HepG2 (cell line): ENCODE data around the gene SEPHS1. TPM values are rescaled to one million over a fixed set of nuclear protein-coding genes. Genes with fewer than 3 reads are reported as not detected.
A peak's percentile ranks its signal among the peaks of the same experiment; 100 is the strongest.

Source experiments
- ATAC-seq: fragments of 200-7000 bp; cut with Tn5 transposase; 3 replicates; pipeline ENCODE4 v1.9.1; 2020; ENCODE audit warnings: mild to moderate bottlenecking, moderate library complexity
- BruUV-seq: library from RNA; stranded (reverse); fragments of 400-500 nt; replicated peaks from 2 replicates; lab custom pipeline; 2021; lab: Mats Ljungman, UMichigan
- CTCF ChIA-PET: fragments of 300-600 bp; formaldehyde crosslinking; extraction: SDS; loops from one replicate; lab custom pipeline; 2021; ENCODE audit warnings: low total read pairs, inconsistent platforms, low intra/inter-chr PET ratio; lab: Yijun Ruan, JAX
- POLR2A ChIA-PET: fragments of 350-600 bp; sonication (Branson Sonifier 250); formaldehyde crosslinking; loops from one replicate; lab custom pipeline; 2020; ENCODE audit warnings: antibody characterized with exemption, inconsistent platforms; lab: Yijun Ruan, JAX
- DNase-seq: peaks from one replicate; pipeline ENCODE4 v3.0.0-alpha.2; 2015; ENCODE audit warnings: low spot score
- FAIRE-seq: peaks from 3 replicates; lab custom pipeline; 2011; peaks lifted over from hg19 to GRCh38; lab: Jason Lieb, UNC
- H2AFZ ChIP-seq: one replicate; pipeline ENCODE4 v1.6.1; 2011; ENCODE audit warnings: low read length, inconsistent platforms
- H3K27ac ChIP-seq: fragments of 300-600 bp; 3 replicates; pipeline ENCODE4 v1.8.0; 2011; ENCODE audit warnings: mixed run types, mild to moderate bottlenecking, mixed read lengths, low read length, inconsistent platforms; ENCODE audit not compliant: insufficient read depth; ENCODE audit errors: extremely low read length
- H3K27me3 ChIP-seq, 2 experiments: fragments of 200-600 bp in 1 of 2; 2 replicates in 1 of 2; 3 replicates in 1 of 2; pipeline versions ENCODE4 v1.6.0 to v1.8.0; 2011; ENCODE audit warnings: low read length in 2 of 2, mild to moderate bottlenecking in 2 of 2, moderate library complexity in 2 of 2, inconsistent platforms in 1 of 2; ENCODE audit not compliant: insufficient read depth in 2 of 2, control insufficient read depth in 1 of 2
- H3K36me3 ChIP-seq, 2 experiments: fragments of 200-600 bp in 1 of 2; replicated peaks in 1 of 2; 2 replicates in 1 of 2; 3 replicates in 1 of 2; pipeline versions ENCODE4 v1.5.1 to v1.8.0; 2011; ENCODE audit warnings: low read length in 2 of 2, inconsistent platforms in 1 of 2; ENCODE audit not compliant: insufficient read depth in 2 of 2, control insufficient read depth in 1 of 2
- H3K4me1 ChIP-seq: 2 replicates; pipeline ENCODE4 v1.5.1; 2012; ENCODE audit warnings: low read length, inconsistent platforms; ENCODE audit not compliant: insufficient read depth
- H3K4me2 ChIP-seq: 2 replicates; pipeline ENCODE4 v1.6.0; 2011; ENCODE audit warnings: low read depth, low read length, inconsistent platforms
- H3K4me3 ChIP-seq, 3 experiments: fragments of 200-600 bp in 1 of 3; sonication (generic), shearing (Covaris generic) in 1 of 3; replicated peaks in 1 of 3; 2 replicates each; pipeline ENCODE4 v1.5.1; 2011 to 2016; ENCODE audit warnings: low read length in 3 of 3, inconsistent platforms in 2 of 3, low read depth in 2 of 3, mild to moderate bottlenecking in 2 of 3, control low read depth in 1 of 3, mixed read lengths in 1 of 3; ENCODE audit not compliant: insufficient read depth in 1 of 3
- H3K79me2 ChIP-seq: one replicate; pipeline ENCODE4 v1.6.1; 2011; ENCODE audit warnings: low read length, inconsistent platforms; ENCODE audit not compliant: insufficient read depth
- H3K9ac ChIP-seq: 2 replicates; pipeline ENCODE4 v1.6.0; 2011; ENCODE audit warnings: mild to moderate bottlenecking, low read depth, low read length, inconsistent platforms; ENCODE audit not compliant: insufficient read depth
- H3K9me3 ChIP-seq: 2 replicates; pipeline ENCODE4 v1.5.1; 2012; ENCODE audit warnings: mild to moderate bottlenecking, low read length
- H4K20me1 ChIP-seq: 2 replicates; pipeline ENCODE4 v1.6.0; 2011; ENCODE audit warnings: inconsistent platforms, mild to moderate bottlenecking, low read length, moderate library complexity; ENCODE audit not compliant: insufficient read depth
- EED ChIP-seq: sonication (generic); formaldehyde crosslinking; IDR thresholded peaks from 2 replicates; pipeline ENCODE4 v1.5.0; 2020; ENCODE audit warnings: mild to moderate bottlenecking, missing genetic modification reagents
- MAFK ChIP-seq, 2 experiments: IDR thresholded peaks in 1 of 2; conservative IDR thresholded peaks in 1 of 2; 2 replicates each; pipeline ENCODE4 v1.6.1; 2011; ENCODE audit warnings: improper control_type of control experiment in 2 of 2, low read length in 2 of 2
- ZFX ChIP-seq: sonication (generic); formaldehyde crosslinking; IDR thresholded peaks from 2 replicates; pipeline ENCODE4 v1.4.0; 2020; ENCODE audit warnings: mild to moderate bottlenecking, low read depth, missing genetic modification reagents, moderate library complexity
- ZMYM2 ChIP-seq: sonication (generic); formaldehyde crosslinking; IDR thresholded peaks from 2 replicates; pipeline ENCODE4 v1.8.0; 2022; ENCODE audit warnings: mild to moderate bottlenecking, missing genetic modification reagents
- ZNF839 ChIP-seq: sonication (generic); formaldehyde crosslinking; IDR thresholded peaks from 2 replicates; pipeline ENCODE4 v1.4.0; 2020; ENCODE audit warnings: missing genetic modification reagents, mild to moderate bottlenecking, borderline replicate concordance
- WGBS: methylation state at CpG from one replicate; pipeline ENCODE4 v1.1.6; 2017; ENCODE audit warnings: low lambda C conversion rate; 5-methylcytosine and 5-hydroxymethylcytosine counted together
- in situ Hi-C: cut with HindIII; loops from 2 replicates; pipeline ENCODE4 v1.10.0; 2017; ENCODE audit warnings: low pct_unique_long_range_greater_than_20kb; ENCODE audit not compliant: extremely low pct_ligation_motif_present
- intact Hi-C: fragments of 100-400 bp; cut with micrococcal nuclease; formaldehyde crosslinking; loops from one replicate; pipeline ENCODE4 v1.10.0; 2022; ENCODE audit not compliant: unreplicated experiment
- polyA plus RNA-seq, 8 experiments: library from polyadenylated mRNA; depleted of rRNA in 3 of 8; stranded (reverse) in 7 of 8; unstranded in 1 of 8; fragments of >200 nt; fragmentation: Illumina TruSeq in 4 of 8; extraction: Trizol in 4 of 8; gene quantifications; 2 replicates each; pipeline versions ENCODE4 v1.2.1 to v1.2.3, GENCODE V29; 2011 to 2016; ENCODE audit warnings: low read depth in 4 of 8, missing spikeins in 1 of 8, mixed read lengths in 1 of 8; ENCODE audit not compliant: insufficient read depth in 1 of 8
- total RNA-seq, 5 experiments: library from RNA; depleted of rRNA; stranded (reverse); fragments of >200 nt; fragmentation: Illumina TruSeq; extraction: Trizol; gene quantifications; 2 replicates each; pipeline ENCODE4 v1.2.3, GENCODE V29; 2016; ENCODE audit warnings: low read depth in 1 of 5
- TF ChIP-seq, protein P1 (sequence below): sonication (generic); formaldehyde crosslinking; IDR thresholded peaks from 2 replicates; pipeline ENCODE4 v1.9.0; 2022; ENCODE audit warnings: low read depth, missing genetic modification reagents
- TF ChIP-seq, protein P2 (sequence below): sonication (generic); formaldehyde crosslinking; IDR thresholded peaks from 2 replicates; pipeline ENCODE4 v1.4.0; 2020; ENCODE audit warnings: mild to moderate bottlenecking, missing genetic modification reagents
- TF ChIP-seq, protein P3 (sequence below): sonication (generic); formaldehyde crosslinking; IDR thresholded peaks from 2 replicates; pipeline ENCODE4 v1.4.0; 2020; ENCODE audit warnings: mild to moderate bottlenecking, missing genetic modification reagents
- TF ChIP-seq, protein P4 (sequence below): sonication (generic); formaldehyde crosslinking; IDR thresholded peaks from 2 replicates; pipeline ENCODE4 v1.4.0; 2020; ENCODE audit warnings: missing genetic modification reagents; ENCODE audit errors: not compliant biosample characterization

Gene SEPHS1
- total and polyA plus RNA-seq, 2 of the 13 experiments (the other 11 are each of a cell fraction or from before 2014, with no cell fraction given), result 57.8 to 61.5 TPM

DNA sequence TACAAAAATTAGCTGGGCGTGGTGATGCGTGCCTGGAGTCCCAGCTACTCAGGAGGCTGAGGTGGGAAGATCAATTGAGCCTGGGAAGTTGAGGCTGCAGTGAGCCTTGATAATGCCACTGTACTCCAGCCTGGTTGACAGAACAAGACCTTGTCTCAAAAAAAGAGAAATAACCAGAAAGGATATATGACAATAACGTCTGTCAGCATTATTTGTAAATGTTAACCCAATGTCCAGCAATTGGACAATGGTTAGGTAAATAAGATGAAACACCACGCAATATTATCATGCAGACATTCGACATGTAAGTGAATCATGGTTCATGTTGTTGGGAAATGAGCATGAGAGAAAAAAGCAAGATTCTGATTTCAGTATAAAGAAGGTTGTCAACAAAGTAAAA is 44.6 kb upstream of the SEPHS1 start:
- 50% methylated on average over 5 of the region's 5 CpGs for WGBS
- ATAC-seq (no peak), FAIRE-seq (no peak), DNase-seq (no peak)
- no peak overlapping the region for H2AFZ ChIP-seq
- no peak overlapping the region for H3K4me2 ChIP-seq
- ChIA-PET CTCF (no interaction called here), POLR2A (no interaction called here)
- TF ChIP-seq ZNF839 (CRISPR knock-in tag), result no peak
- TF ChIP-seq, protein P1, sequence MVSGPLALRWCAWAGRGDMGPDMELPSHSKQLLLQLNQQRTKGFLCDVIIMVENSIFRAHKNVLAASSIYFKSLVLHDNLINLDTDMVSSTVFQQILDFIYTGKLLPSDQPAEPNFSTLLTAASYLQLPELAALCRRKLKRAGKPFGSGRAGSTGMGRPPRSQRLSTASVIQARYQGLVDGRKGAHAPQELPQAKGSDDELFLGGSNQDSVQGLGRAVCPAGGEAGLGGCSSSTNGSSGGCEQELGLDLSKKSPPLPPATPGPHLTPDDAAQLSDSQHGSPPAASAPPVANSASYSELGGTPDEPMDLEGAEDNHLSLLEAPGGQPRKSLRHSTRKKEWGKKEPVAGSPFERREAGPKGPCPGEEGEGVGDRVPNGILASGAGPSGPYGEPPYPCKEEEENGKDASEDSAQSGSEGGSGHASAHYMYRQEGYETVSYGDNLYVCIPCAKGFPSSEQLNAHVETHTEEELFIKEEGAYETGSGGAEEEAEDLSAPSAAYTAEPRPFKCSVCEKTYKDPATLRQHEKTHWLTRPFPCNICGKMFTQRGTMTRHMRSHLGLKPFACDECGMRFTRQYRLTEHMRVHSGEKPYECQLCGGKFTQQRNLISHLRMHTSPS, result no peak
- TF ChIP-seq MAFK (conservative IDR thresholded peaks at IDR 0.05 in 1 of 2, IDR thresholded peaks at IDR 0.05 in 1 of 2; ENCODE audit: low read length in 2 of 2), result peak; percentile 42 to 44; a peak in 3 of 4 replicates
- TF ChIP-seq, protein P2, sequence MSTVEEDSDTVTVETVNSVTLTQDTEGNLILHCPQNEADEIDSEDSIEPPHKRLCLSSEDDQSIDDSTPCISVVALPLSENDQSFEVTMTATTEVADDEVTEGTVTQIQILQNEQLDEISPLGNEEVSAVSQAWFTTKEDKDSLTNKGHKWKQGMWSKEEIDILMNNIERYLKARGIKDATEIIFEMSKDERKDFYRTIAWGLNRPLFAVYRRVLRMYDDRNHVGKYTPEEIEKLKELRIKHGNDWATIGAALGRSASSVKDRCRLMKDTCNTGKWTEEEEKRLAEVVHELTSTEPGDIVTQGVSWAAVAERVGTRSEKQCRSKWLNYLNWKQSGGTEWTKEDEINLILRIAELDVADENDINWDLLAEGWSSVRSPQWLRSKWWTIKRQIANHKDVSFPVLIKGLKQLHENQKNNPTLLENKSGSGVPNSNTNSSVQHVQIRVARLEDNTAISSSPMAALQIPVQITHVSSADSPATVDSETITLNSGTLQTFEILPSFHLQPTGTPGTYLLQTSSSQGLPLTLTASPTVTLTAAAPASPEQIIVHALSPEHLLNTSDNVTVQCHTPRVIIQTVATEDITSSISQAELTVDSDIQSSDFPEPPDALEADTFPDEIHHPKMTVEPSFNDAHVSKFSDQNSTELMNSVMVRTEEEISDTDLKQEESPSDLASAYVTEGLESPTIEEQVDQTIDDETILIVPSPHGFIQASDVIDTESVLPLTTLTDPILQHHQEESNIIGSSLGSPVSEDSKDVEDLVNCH, result no peak
- no peak for TF ChIP-seq EED (CRISPR knock-in tag)
- TF ChIP-seq, protein P3, sequence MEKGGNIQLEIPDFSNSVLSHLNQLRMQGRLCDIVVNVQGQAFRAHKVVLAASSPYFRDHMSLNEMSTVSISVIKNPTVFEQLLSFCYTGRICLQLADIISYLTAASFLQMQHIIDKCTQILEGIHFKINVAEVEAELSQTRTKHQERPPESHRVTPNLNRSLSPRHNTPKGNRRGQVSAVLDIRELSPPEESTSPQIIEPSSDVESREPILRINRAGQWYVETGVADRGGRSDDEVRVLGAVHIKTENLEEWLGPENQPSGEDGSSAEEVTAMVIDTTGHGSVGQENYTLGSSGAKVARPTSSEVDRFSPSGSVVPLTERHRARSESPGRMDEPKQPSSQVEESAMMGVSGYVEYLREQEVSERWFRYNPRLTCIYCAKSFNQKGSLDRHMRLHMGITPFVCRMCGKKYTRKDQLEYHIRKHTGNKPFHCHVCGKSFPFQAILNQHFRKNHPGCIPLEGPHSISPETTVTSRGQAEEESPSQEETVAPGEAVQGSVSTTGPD (CRISPR knock-in tag), result no peak
- TF ChIP-seq, protein P4, sequence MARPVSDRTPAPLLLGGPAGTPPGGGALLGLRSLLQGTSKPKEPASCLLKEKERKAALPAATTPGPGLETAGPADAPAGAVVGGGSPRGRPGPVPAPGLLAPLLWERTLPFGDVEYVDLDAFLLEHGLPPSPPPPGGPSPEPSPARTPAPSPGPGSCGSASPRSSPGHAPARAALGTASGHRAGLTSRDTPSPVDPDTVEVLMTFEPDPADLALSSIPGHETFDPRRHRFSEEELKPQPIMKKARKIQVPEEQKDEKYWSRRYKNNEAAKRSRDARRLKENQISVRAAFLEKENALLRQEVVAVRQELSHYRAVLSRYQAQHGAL (CRISPR knock-in tag), result no peak
- TF ChIP-seq ZFX, result no peak
- no peak for TF ChIP-seq ZMYM2 (CRISPR knock-in tag)
- H3K27me3 ChIP-seq, result peaks cover 2 to 13% of the 10 kb centered on the region in 2 experiments; a peak in 3 of 5 replicates
- intact Hi-C loops (no loop called here), in situ Hi-C loops (no loop called here)
- no peaks in the 10 kb centered on the region for H3K9me3 ChIP-seq
- H3K4me3 ChIP-seq, result no peak overlapping the region
- H3K27ac ChIP-seq, result no peak overlapping the region
- BruUV-seq, result no TSS peak
- H3K36me3 ChIP-seq, result no peaks in the 10 kb centered on the region
- no peak overlapping the region for H3K9ac ChIP-seq
- H4K20me1 ChIP-seq, result no peaks in the 10 kb centered on the region
- peaks cover 10% of the 10 kb centered on the region; the same call in 1 of the 2 replicates for H3K4me1 ChIP-seq
- no peaks in the 10 kb centered on the region for H3K79me2 ChIP-seq
